Fibroblast of villous mesenchyme (primary cell): ENCODE results near the gene ZNF839. TPM values are rescaled to one million over a fixed set of nuclear protein-coding genes. Genes with fewer than 3 reads are reported as not detected.

Experiments used
- DNase-seq: peaks from one replicate; pipeline ENCODE4 v3.0.0-alpha.2; 2010; ENCODE audit warnings: low read depth
- H3K4me3 ChIP-seq: 2 replicates; pipeline ENCODE4 v1.5.1; 2011; ENCODE audit warnings: low read depth, mild to moderate bottlenecking, low read length
- total RNA-seq: library from RNA; depleted of rRNA; stranded (reverse); fragments of >200 nt; gene quantifications from 2 replicates; pipeline ENCODE4 v1.2.3, GENCODE V29; 2012
- TF ChIP-seq, protein P1 (sequence below): IDR thresholded peaks from 2 replicates; pipeline ENCODE4 v1.5.1; 2012; ENCODE audit warnings: low read depth, mild to moderate bottlenecking, low read length; ENCODE audit not compliant: insufficient read depth

ZNF839 gene
- total RNA-seq, 1 donor = 9.5 TPM

GRCh38 chr14:102360388-102360787 lies 40.8 kb downstream of the ZNF839 start:
- TF ChIP-seq, protein P1, sequence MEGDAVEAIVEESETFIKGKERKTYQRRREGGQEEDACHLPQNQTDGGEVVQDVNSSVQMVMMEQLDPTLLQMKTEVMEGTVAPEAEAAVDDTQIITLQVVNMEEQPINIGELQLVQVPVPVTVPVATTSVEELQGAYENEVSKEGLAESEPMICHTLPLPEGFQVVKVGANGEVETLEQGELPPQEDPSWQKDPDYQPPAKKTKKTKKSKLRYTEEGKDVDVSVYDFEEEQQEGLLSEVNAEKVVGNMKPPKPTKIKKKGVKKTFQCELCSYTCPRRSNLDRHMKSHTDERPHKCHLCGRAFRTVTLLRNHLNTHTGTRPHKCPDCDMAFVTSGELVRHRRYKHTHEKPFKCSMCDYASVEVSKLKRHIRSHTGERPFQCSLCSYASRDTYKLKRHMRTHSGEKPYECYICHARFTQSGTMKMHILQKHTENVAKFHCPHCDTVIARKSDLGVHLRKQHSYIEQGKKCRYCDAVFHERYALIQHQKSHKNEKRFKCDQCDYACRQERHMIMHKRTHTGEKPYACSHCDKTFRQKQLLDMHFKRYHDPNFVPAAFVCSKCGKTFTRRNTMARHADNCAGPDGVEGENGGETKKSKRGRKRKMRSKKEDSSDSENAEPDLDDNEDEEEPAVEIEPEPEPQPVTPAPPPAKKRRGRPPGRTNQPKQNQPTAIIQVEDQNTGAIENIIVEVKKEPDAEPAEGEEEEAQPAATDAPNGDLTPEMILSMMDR = no peak
- H3K4me3 ChIP-seq = no peak overlapping the region
- no peak for DNase-seq

GRCh38 chr14:102362084-102362483 lies 42.5 kb downstream of the ZNF839 start:
- DNase-seq = peak; percentile 28
- TF ChIP-seq, protein P1 = no peak
- H3K4me3 ChIP-seq = peak overlapping the region; percentile 74

DNA sequence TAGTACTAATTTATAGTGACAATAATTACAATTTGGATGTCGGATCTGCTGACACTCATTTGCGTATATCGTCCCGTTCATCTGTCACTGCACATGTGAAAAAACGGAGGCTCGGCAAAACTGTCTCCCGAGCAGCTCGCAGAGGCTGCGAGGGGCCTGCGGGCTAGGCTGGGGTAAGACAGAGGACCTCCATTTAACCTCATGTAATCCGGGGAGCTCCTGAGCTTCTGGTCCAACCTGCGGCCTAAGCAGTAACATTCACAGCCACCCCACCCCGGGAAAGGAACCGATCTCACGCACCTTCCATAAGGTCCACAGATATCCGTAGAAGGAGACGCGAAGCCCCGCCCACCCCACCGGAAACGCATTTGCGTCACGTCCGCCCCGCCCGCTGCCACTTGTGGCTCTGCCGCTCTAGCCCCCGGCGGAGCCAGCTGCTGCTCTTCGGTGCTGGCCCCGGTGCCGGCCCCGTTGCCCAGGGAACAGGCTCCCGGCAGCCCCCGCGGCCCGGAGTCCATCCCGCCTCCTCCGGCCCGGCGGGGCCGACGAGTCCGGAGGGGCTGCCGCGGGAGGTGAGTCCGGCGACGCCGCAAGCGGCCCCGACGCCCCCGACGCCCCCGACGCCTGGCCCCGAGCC lies 43.1 kb downstream of the ZNF839 start, which contains the start of the genes CINP and TECPR2:
CINP (minus strand) TSS at position 346 of the 637 bp plus-strand sequence; CDS start at position 307, 39 bp downstream.
TECPR2 (plus strand) TSS at position 397 of the 637 bp plus-strand sequence. CDS start 13,781 bp downstream, outside the sequence.
- TF ChIP-seq, protein P1 = no peak
- peak within 1 kb of the TSS; percentile 74 for H3K4me3 ChIP-seq
- peak; percentile 96 for DNase-seq

DNA sequence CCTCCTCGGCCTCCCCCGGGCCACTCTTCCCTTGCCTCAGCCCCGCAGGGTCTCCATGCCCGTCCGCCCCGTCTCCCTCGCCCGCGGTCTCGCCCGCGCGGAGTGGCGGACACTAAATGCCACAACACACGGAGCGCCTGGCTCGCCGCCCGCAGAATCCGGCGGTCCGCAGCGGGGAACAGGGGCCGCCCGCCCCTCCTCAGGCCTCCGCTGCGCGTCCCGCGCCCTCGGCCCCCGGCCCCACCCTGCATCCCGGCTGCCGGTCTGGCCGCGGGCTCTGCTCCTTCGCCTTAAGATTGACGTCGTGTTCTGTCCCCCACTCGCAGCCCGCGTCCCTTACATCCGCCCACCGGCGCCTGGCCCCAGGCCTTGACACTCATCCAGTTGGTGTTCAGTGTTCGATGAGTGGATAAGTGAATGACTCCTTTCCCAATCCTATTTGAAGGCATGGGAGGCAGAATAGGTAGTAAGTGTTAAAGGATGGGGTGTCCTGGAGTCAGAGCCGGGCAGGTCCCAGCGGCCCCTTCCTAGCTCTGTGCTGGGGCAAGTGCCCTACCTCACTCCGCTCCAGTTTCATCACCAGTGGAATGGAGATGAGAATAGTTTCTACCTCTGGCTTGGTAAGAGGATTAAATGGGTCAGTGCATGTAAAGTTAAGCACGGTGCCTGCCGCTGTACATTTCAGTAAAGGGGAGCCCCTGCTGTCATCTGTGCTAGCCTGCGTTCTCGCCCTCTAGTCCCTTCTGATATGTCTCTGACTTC lies 43.8 kb downstream of the ZNF839 start:
- TF ChIP-seq, protein P1 = no peak
- peak overlapping the region; percentile 74 for H3K4me3 ChIP-seq
- peak; percentile 38 for DNase-seq

GRCh38 chr14:102370305-102370809 lies 50.8 kb downstream of the ZNF839 start:
- TF ChIP-seq, protein P1 = no peak
- peak; percentile 65 for DNase-seq
- H3K4me3 ChIP-seq = no peak overlapping the region

GRCh38 chr14:102371361-102371760 lies 51.8 kb downstream of the ZNF839 start:
- TF ChIP-seq, protein P1 = no peak
- H3K4me3 ChIP-seq = no peak overlapping the region

More at GRCh38 chr14:102371361-102371760, 51.8 kb downstream of the ZNF839 start:
- no peak for DNase-seq
